B cell (primary cell): ENCODE measurements around the gene CASD1.

Experiments used
- CTCF ChIP-seq: fragments of 200-600 bp; IDR thresholded peaks from one replicate; pipeline ENCODE4 v1.8.0; 2022; ENCODE audit warnings: antibody characterized with exemption, mild to moderate bottlenecking
- EZH2 ChIP-seq: IDR thresholded peaks from 2 replicates; pipeline ENCODE4 v1.6.1; 2012; ENCODE audit warnings: borderline replicate concordance, low read depth, mild to moderate bottlenecking, moderate library complexity, low read length; ENCODE audit not compliant: insufficient read depth, poor library complexity, severe bottlenecking

- TF ChIP-seq EZH2 (no peak), CTCF (no peak)
Measured at GRCh38 chr7:94557215-94557614, 47.6 kb downstream of the CASD1 start.
